Osteoblast (primary cell): ENCODE measurements around the gene CDH3. TPM values are rescaled to one million over a fixed set of nuclear protein-coding genes. Genes with fewer than 3 reads are reported as not detected.

ENCODE experiments used
- DNase-seq: peaks from one replicate; pipeline ENCODE4 v3.0.0; 2011; ENCODE audit warnings: low spot score, mixed read lengths; ENCODE audit not compliant: insufficient read length; ENCODE audit errors: missing footprints
- H2AFZ ChIP-seq: 2 replicates; pipeline ENCODE4 v1.6.0; 2011; ENCODE audit warnings: mild to moderate bottlenecking, low read length
- H3K27ac ChIP-seq: 2 replicates; pipeline ENCODE4 v1.5.1; 2011; ENCODE audit warnings: mild to moderate bottlenecking, low read depth, low read length, moderate library complexity
- H3K27me3 ChIP-seq: 2 replicates; pipeline ENCODE4 v1.6.0; 2012; ENCODE audit warnings: mild to moderate bottlenecking, control low read depth, inconsistent platforms, low read length, moderate library complexity; ENCODE audit not compliant: insufficient read depth
- H3K36me3 ChIP-seq: 2 replicates; pipeline ENCODE4 v1.5.1; 2011; ENCODE audit warnings: mild to moderate bottlenecking, low read length, control low read depth, moderate library complexity; ENCODE audit not compliant: insufficient read depth
- H3K4me1 ChIP-seq: 2 replicates; pipeline ENCODE4 v1.5.1; 2011; ENCODE audit warnings: mild to moderate bottlenecking, low read length, control low read depth, moderate library complexity; ENCODE audit not compliant: insufficient read depth
- H3K4me2 ChIP-seq: 2 replicates; pipeline ENCODE4 v1.6.0; 2011; ENCODE audit warnings: mild to moderate bottlenecking, low read length; ENCODE audit not compliant: insufficient read depth
- H3K4me3 ChIP-seq: fragments of 200-600 bp; sonication (generic); 3 replicates; pipeline ENCODE4 v1.5.1; 2012; ENCODE audit warnings: mild to moderate bottlenecking, low read length, inconsistent platforms; ENCODE audit not compliant: insufficient read depth
- H3K79me2 ChIP-seq: 2 replicates; pipeline ENCODE4 v1.6.0; 2012; ENCODE audit warnings: mild to moderate bottlenecking, low read length, control low read depth, inconsistent platforms; ENCODE audit not compliant: insufficient read depth
- H3K9me3 ChIP-seq: 2 replicates; pipeline ENCODE4 v1.5.1; 2011; ENCODE audit warnings: low read depth, low read length, control low read depth
- H4K20me1 ChIP-seq: 2 replicates; pipeline ENCODE4 v1.6.0; 2012; ENCODE audit warnings: mild to moderate bottlenecking, low read length, control low read depth; ENCODE audit not compliant: insufficient read depth
- total RNA-seq: library from RNA; depleted of rRNA; stranded (reverse); fragments of >200 nt; gene quantifications from 2 replicates; pipeline ENCODE4 v1.2.3, GENCODE V29; 2012
- TF ChIP-seq, protein P1 (sequence below): IDR thresholded peaks from 2 replicates; pipeline ENCODE4 v1.5.1; 2011; ENCODE audit warnings: mild to moderate bottlenecking, low read depth, low read length, moderate library complexity; ENCODE audit errors: extremely low read depth

Gene CDH3
- total RNA-seq, 1 donor, result 0.36 TPM

- DNase-seq, result no peak
- H3K4me1 ChIP-seq, result no peaks in the 10 kb centered on the region
- H3K36me3 ChIP-seq, result no peaks in the 10 kb centered on the region
- H3K79me2 ChIP-seq, result no peaks in the 10 kb centered on the region
- H3K27me3 ChIP-seq, result no peaks in the 10 kb centered on the region
- H4K20me1 ChIP-seq, result no peaks in the 10 kb centered on the region
- no peak overlapping the region for H3K4me2 ChIP-seq
- no peaks in the 10 kb centered on the region for H3K9me3 ChIP-seq
- no peak overlapping the region for H3K27ac ChIP-seq
- no peak overlapping the region for H2AFZ ChIP-seq
- TF ChIP-seq, protein P1, sequence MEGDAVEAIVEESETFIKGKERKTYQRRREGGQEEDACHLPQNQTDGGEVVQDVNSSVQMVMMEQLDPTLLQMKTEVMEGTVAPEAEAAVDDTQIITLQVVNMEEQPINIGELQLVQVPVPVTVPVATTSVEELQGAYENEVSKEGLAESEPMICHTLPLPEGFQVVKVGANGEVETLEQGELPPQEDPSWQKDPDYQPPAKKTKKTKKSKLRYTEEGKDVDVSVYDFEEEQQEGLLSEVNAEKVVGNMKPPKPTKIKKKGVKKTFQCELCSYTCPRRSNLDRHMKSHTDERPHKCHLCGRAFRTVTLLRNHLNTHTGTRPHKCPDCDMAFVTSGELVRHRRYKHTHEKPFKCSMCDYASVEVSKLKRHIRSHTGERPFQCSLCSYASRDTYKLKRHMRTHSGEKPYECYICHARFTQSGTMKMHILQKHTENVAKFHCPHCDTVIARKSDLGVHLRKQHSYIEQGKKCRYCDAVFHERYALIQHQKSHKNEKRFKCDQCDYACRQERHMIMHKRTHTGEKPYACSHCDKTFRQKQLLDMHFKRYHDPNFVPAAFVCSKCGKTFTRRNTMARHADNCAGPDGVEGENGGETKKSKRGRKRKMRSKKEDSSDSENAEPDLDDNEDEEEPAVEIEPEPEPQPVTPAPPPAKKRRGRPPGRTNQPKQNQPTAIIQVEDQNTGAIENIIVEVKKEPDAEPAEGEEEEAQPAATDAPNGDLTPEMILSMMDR, result no peak
- H3K4me3 ChIP-seq, result no peak overlapping the region
Measured at GRCh38 chr16:68626557-68626956, 18.6 kb upstream of the CDH3 start.

DNA sequence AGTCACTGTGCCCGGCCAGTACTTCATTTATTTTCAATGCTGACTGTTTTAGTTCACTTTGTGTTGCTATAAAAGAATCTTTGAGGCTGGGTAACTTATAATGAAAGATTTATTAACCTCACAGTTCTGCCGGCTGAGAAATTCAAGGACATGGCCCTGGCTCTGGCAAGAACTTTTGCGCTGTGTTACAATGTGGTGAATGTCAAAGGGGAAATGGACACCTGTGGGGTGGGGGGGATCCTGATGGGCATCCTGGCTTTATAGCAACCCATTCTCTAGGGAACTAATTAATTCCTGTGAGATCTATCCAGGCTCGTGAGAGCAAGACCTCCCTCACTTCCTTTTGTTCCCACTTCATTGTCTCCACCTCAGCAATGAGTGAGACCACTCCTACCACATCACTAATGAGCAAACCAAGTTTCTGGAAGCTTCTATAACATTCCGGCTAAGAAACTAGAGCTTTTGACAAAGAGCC lies 17.1 kb upstream of the CDH3 start:
- no peaks in the 10 kb centered on the region for H3K4me1 ChIP-seq
- no peaks in the 10 kb centered on the region for H3K79me2 ChIP-seq
- no peak overlapping the region for H3K4me2 ChIP-seq
- no peak overlapping the region for H3K27ac ChIP-seq
- no peak overlapping the region for H2AFZ ChIP-seq
- H3K4me3 ChIP-seq, result no peak overlapping the region
- no peak for DNase-seq
- H3K27me3 ChIP-seq, result no peaks in the 10 kb centered on the region
- no peaks in the 10 kb centered on the region for H3K36me3 ChIP-seq
- TF ChIP-seq, protein P1, result no peak
- no peaks in the 10 kb centered on the region for H3K9me3 ChIP-seq
- no peaks in the 10 kb centered on the region for H4K20me1 ChIP-seq

GRCh38 chr16:68629351-68629910 lies 15.7 kb upstream of the CDH3 start:
- no peak overlapping the region for H2AFZ ChIP-seq

DNA sequence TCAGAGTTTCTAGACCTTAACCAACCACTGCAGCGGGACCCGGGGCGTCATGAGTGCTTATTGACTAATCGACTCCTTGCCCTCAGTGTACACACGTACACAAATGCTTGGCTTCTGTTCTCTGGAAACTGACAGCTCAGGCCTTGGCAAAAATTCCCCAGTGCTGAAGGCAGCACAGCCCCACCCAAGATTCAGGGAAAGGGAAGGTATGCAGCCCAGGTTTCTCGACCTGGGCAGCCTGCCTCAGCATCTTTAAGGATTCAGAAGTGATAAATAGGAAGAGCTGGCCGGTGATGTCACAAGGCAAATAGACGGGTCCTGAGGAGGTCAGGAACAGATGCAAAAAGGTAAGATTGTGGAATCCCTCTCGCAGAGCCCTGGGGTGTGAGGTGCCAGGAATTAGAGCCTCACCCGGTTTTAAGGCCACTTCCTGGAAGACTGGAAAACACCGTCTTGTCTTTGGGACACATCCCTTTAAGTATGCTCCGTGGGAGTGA lies 9.0 kb upstream of the CDH3 start:
- Histone ChIP-seq H3K4me1 (peaks cover 10% of the 10 kb centered on the region), H3K4me2 (peak overlapping the region; percentile 24), H3K4me3 (no peak overlapping the region), H2AFZ (peak overlapping the region; percentile 14), H4K20me1 (no peaks in the 10 kb centered on the region), H3K27ac (no peak overlapping the region), H3K9me3 (no peaks in the 10 kb centered on the region), H3K36me3 (no peaks in the 10 kb centered on the region), H3K79me2 (no peaks in the 10 kb centered on the region), H3K27me3 (no peaks in the 10 kb centered on the region)
- no peak for DNase-seq
- TF ChIP-seq, protein P1, result no peak

More at GRCh38 chr16:68629351-68629910, 15.7 kb upstream of the CDH3 start:
- H3K9me3 ChIP-seq, result no peaks in the 10 kb centered on the region
- no peak overlapping the region for H3K4me2 ChIP-seq
- H3K36me3 ChIP-seq, result no peaks in the 10 kb centered on the region
- H3K27ac ChIP-seq, result no peak overlapping the region
- no peak overlapping the region for H3K4me3 ChIP-seq
- TF ChIP-seq, protein P1, result no peak
- no peaks in the 10 kb centered on the region for H3K79me2 ChIP-seq
- no peaks in the 10 kb centered on the region for H3K27me3 ChIP-seq
- no peaks in the 10 kb centered on the region for H3K4me1 ChIP-seq
- H4K20me1 ChIP-seq, result no peaks in the 10 kb centered on the region
- DNase-seq, result no peak
